Measurements from ENCODE around the gene OTUD5.
"Not testable (repeated sequence)": the region's sequence is repeated elsewhere in the genome, so short reads cannot be mapped to it uniquely, and the experiment has no call there.

OTUD5 gene

DNA sequence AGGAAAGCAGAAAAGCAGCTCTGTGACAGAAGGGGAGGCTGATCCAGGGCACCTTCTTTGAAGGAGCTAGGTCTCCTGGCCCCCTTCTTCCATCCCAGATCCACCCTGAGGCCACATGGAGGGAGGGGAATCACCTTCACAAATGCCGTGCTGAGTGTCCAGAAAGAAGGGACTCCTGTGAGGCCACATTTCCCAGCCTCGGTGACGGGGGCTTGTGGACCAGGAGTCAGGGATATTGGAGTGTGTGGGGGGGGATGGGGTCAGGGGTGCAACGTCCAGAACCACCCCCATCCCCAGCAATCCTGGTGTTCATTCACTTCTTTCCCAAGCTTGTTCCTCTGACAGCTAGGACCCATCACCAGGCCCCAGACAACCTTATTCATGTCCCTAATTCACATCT lies 64.5 kb downstream of the OTUD5 start:
- H3K27ac ChIP-seq = no peak overlapping the region
- TF ChIP-seq, protein P1, sequence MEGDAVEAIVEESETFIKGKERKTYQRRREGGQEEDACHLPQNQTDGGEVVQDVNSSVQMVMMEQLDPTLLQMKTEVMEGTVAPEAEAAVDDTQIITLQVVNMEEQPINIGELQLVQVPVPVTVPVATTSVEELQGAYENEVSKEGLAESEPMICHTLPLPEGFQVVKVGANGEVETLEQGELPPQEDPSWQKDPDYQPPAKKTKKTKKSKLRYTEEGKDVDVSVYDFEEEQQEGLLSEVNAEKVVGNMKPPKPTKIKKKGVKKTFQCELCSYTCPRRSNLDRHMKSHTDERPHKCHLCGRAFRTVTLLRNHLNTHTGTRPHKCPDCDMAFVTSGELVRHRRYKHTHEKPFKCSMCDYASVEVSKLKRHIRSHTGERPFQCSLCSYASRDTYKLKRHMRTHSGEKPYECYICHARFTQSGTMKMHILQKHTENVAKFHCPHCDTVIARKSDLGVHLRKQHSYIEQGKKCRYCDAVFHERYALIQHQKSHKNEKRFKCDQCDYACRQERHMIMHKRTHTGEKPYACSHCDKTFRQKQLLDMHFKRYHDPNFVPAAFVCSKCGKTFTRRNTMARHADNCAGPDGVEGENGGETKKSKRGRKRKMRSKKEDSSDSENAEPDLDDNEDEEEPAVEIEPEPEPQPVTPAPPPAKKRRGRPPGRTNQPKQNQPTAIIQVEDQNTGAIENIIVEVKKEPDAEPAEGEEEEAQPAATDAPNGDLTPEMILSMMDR (conservative IDR thresholded peaks at IDR 0.05) = no peak

DNA sequence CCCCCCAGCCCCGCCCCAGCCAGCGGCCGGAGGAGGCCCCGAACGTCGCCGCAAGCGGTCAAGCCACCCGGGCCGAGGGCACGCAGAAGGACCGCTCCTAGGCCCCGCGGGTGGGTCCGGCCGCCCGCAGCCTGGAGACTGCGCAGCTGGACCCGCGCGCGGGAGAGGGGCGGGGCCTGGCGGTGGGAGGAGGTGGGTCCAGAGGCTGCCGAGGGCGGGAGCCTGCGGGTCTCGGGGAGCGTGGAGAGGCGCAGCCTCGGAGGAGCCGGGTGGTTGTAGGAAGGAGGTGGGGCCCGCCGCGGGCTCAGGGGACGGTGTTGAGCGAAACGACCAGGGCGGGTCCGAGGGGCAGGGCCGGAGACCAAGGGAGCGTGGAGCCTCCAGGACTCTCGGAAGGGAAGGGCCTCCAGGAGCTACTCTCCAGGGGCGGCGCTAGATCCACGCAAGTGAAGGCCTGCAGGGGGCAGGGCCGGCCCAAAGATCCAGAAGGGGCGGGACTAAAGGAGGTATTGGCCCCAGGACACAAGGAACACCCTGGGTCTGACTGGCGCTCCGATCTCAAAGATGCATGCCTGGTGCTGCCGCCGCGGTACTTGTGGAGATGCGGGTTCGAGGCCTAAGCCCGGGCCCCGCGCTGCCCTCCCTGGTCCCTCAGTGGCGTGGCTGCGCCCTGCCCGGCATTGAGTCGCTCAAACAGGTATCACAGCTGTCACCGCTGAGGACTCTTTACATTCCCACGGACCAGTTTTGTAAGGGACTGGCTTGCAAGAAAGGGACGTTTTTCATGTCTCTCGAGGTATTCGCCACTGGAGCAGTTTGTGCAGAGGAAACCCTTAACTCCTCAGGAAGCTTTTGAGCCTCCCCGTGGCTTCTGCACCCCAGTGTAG lies 65.8 kb downstream of the OTUD5 start:
- H3K27ac ChIP-seq = peak overlapping the region; percentile 36; the same call in 1 of the 2 replicates
- TF ChIP-seq, protein P1 (conservative IDR thresholded peaks at IDR 0.05) = peak; percentile 35

- TF ChIP-seq, protein P1 (conservative IDR thresholded peaks at IDR 0.05) = no peak
- peak overlapping the region; percentile 36; the same call in 1 of the 2 replicates for H3K27ac ChIP-seq
These were observed 66.4 kb downstream of the OTUD5 start for GRCh38 chrX:48890934-48891401.

DNA sequence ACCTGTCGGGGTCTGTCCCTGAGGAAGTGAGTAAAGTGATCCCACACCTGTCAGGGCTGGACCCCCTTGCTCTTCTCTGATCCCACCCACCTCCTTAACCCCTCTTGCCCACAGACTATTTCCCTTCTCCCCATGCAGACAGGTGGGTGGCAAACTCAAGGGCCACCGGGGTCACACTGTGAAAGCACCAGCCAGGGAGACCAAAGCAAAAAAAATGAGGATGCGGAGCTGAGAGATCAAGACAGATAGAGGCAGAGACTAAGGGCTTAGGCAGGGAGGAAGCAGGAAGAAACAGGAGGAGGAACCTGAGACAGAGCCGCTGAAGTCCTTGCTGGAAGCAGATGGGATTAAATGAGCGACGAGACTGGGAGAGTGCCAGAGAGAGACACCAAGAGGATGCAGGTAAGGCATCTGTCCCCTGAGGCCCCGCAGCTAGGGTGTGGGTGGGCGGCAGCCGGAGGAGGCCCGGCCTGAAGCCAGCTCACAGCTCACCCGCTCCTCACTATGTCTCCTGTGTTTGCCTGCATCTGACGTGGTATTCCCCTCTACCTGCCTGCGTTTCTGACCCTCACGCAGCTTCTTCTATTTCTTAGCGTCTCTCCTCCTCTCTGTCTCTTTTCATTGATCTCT lies 67.0 kb downstream of the OTUD5 start:
- TF ChIP-seq, protein P1 (conservative IDR thresholded peaks at IDR 0.05) = no peak
- no peak overlapping the region for H3K27ac ChIP-seq

DNA sequence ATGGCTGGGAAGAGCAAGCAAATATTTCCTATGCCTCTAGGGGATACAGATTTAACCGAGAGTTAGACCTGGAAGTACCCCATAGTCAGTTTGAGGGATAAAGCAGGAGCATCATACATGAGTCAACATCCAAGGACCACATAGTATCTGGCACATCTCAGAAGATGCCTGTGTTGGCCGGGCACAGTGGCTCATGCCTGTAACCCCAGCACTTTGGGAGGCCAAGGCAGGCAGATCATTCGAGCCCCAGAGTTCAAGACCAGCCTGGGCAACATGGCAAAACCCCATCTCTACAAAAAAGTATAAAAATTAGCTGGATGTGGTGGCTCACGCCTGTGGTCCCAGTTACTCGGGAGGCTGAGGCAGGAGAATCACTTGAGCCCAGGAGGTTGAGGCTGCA lies 70.8 kb downstream of the OTUD5 start:
- not testable (repeated sequence) for H3K27ac ChIP-seq

DNA sequence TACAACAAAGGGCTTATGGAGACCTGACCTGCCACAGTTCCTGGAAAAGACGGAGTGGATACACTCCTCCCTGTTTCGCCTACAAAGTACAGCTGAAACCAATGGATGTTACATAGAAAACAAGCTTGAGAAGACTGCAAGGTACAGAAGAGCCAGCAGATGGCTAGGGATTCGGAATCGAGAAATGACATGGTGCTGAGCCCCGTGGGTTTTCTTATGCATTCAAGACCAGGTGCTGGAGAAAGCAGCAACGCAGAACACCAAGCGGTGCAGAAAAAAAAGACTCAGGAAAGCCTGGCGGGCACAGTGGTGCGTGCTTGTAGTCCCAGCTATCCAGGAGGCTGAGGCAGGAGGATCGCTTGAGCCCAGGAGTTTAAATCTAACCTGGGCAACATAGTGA lies 73.7 kb downstream of the OTUD5 start:
- H3K27ac ChIP-seq = no peak overlapping the region
- TF ChIP-seq, protein P1 (conservative IDR thresholded peaks at IDR 0.05) = no peak

- H3K27ac ChIP-seq = not testable (repeated sequence)
These were observed 80.5 kb downstream of the OTUD5 start for GRCh38 chrX:48876944-48877343.
